Ovary (tissue), 3 donors: ENCODE data around the gene REG1A.

ENCODE experiments used
- POLR2A ChIP-seq: fragments of 450-650 bp; IDR thresholded peaks from one replicate; pipeline ENCODE4 v1.6.1; 2017; ENCODE audit warnings: antibody characterized with exemption, mild to moderate bottlenecking, moderate library complexity
- TF ChIP-seq, protein P1 (sequence below), 3 donors: fragments of 450-650 bp in 2 of 3; fragments of 200-600 bp in 1 of 3; IDR thresholded peaks; one replicate each; pipeline versions ENCODE4 v1.5.1 to v1.8.0; 2016 to 2022; ENCODE audit warnings: antibody characterized with exemption in 3 of 3, mild to moderate bottlenecking in 1 of 3
- donor health status: DM: no; HTN: no; CAD: no.

DNA sequence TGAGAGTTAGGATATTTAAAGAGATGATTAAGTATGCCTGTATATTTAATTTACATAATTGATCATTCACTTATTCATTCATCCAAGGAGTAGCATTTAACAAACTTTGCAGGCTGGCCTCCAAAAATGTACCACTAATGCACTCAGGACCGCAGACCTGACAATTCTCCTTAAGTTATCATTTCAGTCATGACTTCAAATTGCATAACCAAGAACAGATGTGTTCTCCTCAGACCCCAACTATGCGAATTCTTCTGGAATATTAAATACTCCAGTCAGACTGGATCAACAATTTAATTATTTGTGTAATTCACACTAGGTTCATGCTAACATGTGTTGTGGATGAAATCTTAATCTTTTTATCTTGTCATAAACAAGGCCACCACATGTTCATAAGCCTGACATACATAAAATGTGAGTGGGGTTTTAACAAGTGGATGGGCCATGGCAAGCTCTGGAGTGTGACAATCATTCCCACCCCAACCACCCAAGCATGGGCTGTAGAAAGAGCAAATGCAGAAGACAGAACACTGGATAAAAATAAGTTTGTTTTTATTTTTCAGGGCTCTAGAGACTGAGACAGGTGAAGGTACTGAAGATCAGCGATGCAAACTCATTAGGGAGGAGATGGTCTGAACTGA lies 35.7 kb upstream of the REG1A start:
- TF ChIP-seq, protein P1, sequence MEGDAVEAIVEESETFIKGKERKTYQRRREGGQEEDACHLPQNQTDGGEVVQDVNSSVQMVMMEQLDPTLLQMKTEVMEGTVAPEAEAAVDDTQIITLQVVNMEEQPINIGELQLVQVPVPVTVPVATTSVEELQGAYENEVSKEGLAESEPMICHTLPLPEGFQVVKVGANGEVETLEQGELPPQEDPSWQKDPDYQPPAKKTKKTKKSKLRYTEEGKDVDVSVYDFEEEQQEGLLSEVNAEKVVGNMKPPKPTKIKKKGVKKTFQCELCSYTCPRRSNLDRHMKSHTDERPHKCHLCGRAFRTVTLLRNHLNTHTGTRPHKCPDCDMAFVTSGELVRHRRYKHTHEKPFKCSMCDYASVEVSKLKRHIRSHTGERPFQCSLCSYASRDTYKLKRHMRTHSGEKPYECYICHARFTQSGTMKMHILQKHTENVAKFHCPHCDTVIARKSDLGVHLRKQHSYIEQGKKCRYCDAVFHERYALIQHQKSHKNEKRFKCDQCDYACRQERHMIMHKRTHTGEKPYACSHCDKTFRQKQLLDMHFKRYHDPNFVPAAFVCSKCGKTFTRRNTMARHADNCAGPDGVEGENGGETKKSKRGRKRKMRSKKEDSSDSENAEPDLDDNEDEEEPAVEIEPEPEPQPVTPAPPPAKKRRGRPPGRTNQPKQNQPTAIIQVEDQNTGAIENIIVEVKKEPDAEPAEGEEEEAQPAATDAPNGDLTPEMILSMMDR (IDR thresholded peaks at IDR 0.05): no peak
- no peak for TF ChIP-seq POLR2A
